BE2C (cell line): ENCODE measurements around the gene ALX1.

Experiments used
- DNase-seq: peaks from one replicate; pipeline ENCODE4 v3.0.0-alpha.2; 2020
- H3K27me3 ChIP-seq: fragments of 250-450 bp; sonication (Bioruptor Pico); 2 replicates; pipeline ENCODE4 v1.5.1; 2020; ENCODE audit warnings: mild to moderate bottlenecking
- H3K36me3 ChIP-seq: fragments of 250-450 bp; sonication (Bioruptor Pico); 2 replicates; pipeline ENCODE4 v1.5.1; 2020; ENCODE audit warnings: mild to moderate bottlenecking
- H3K4me1 ChIP-seq: fragments of 250-450 bp; sonication (Bioruptor Pico); 2 replicates; pipeline ENCODE4 v1.5.1; 2020
- H3K4me3 ChIP-seq: 2 replicates; pipeline ENCODE4 v1.5.1; 2011; ENCODE audit warnings: low read depth, low read length
- H3K9me3 ChIP-seq: fragments of 250-450 bp; sonication (Bioruptor Pico); 2 replicates; pipeline ENCODE4 v1.5.1; 2020
- CTCF ChIP-seq: IDR thresholded peaks from 2 replicates; pipeline ENCODE4 v1.5.1; 2012; ENCODE audit warnings: mild to moderate bottlenecking, low read depth, low read length

ALX1 gene

GRCh38 chr12:85277900-85278597 is 2.0 kb upstream of the ALX1 start:
- peaks cover 94% of the 10 kb centered on the region for H3K27me3 ChIP-seq
- H3K4me1 ChIP-seq = no peaks in the 10 kb centered on the region
- no peak for DNase-seq
- H3K36me3 ChIP-seq = no peaks in the 10 kb centered on the region
- H3K4me3 ChIP-seq = no peak overlapping the region
- no peak for TF ChIP-seq CTCF
- 0 out of 2 replicates have a peak, but pooled peaks cover 3% of the 10 kb centered on the region for H3K9me3 ChIP-seq

- Histone ChIP-seq H3K4me3 (no peak overlapping the region), H3K27me3 (peaks cover 94% of the 10 kb centered on the region), H3K4me1 (no peaks in the 10 kb centered on the region), H3K36me3 (no peaks in the 10 kb centered on the region), H3K9me3 (0 out of 2 replicates have a peak, but pooled peaks cover 3% of the 10 kb centered on the region)
- no peak for DNase-seq
- TF ChIP-seq CTCF = no peak
Measured at GRCh38 chr12:85278598-85279448, 1.2 kb upstream of the ALX1 start.

GRCh38 chr12:85279449-85280164 is 413 bp upstream of the ALX1 start:
- 0 out of 2 replicates have a peak, but pooled peaks cover 3% of the 10 kb centered on the region for H3K9me3 ChIP-seq
- peak overlapping the region; percentile 28 for H3K4me3 ChIP-seq

GRCh38 chr12:85280984-85281630 is 1.1 kb downstream of the ALX1 start:
- no peaks in the 10 kb centered on the region for H3K36me3 ChIP-seq
- no peak for DNase-seq
- no peak for TF ChIP-seq CTCF
- no peaks in the 10 kb centered on the region for H3K4me1 ChIP-seq
- H3K9me3 ChIP-seq = 0 out of 2 replicates have a peak, but pooled peaks cover 3% of the 10 kb centered on the region
- H3K4me3 ChIP-seq = no peak overlapping the region; the same call in 1 of the 2 replicates
- H3K27me3 ChIP-seq = peaks cover 91% of the 10 kb centered on the region

More at GRCh38 chr12:85279449-85280164, 413 bp upstream of the ALX1 start:
- no peak for TF ChIP-seq CTCF
- Histone ChIP-seq H3K27me3 (peaks cover 90% of the 10 kb centered on the region), H3K4me1 (no peaks in the 10 kb centered on the region), H3K36me3 (no peaks in the 10 kb centered on the region)
- no peak for DNase-seq

GRCh38 chr12:85281636-85282312 is 1.8 kb downstream of the ALX1 start:
- H3K36me3 ChIP-seq = no peaks in the 10 kb centered on the region
- no peak for DNase-seq
- peaks cover 94% of the 10 kb centered on the region for H3K27me3 ChIP-seq
- no peak for TF ChIP-seq CTCF
- H3K4me1 ChIP-seq = no peaks in the 10 kb centered on the region
- no peak overlapping the region for H3K4me3 ChIP-seq
- 0 out of 2 replicates have a peak, but pooled peaks cover 3% of the 10 kb centered on the region for H3K9me3 ChIP-seq
